ENCODE results near the gene CNOT1.
"Not testable (repeated sequence)": the region's sequence is repeated elsewhere in the genome, so short reads cannot be mapped to it uniquely, and the experiment has no call there.

The CNOT1 gene

DNA sequence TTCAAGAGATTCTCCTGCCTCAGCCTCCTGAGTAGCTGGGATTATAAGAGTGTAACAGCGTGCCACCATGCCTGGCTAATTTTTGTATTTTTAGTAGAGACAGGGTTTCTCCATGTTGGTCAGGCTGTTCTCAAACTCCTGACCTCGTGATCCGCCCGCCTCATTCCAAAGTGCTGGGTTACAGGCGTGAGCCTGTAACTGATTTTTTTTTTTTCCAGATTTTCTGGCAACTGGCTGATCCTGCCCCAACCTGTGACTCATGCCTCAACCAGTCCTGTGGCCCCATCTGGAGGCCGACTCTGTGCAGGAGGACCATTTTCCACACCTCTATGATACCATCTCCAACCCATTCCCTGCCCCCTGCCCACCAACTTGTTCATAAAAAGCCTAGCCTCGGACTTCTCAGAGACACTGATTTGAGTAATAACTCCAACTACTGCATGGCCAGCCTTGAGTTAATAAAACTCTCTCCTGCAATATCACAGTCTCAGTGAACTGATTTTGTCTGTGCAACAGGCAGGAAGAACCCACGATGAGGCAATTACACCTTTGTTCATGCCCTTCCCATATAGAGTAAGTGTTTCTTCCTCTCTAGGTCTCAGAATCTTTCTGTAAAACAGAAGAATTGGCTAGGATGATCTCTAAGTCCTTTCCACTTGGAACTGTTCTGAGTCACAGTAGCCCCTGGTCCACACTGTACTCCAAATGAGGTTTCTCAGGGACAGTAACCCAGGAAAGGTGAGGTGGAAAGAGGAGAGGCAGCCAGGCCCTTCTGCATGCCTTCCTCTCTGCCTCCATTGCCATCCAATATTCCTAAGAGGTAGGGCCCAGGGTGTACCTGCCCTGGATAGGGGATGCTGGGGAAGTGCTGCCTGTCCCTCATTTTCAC, 8.8 kb upstream of the CNOT1 start:
- DNase-seq (ENCODE audit: low spot score), result peak; percentile 58

DNA sequence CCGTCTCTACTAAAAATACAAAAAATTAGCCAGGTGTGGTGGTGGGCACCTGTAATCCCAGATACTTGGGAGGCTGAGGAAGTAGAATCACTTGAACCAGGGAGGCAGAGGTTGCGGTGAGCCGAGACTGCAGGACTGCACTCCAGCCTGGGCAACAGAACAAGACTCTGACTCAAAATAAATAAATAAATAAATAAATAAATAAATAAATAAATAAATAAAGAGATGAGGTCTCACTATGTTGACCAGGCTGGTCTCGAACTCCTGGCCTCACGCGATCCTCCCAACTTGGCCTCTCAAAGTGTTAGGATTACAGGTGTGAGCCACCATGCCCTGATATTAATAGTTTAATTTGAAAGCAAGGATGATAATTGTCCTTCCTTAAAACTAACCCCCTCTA, 7.4 kb upstream of the CNOT1 start:
- not testable (repeated sequence) for DNase-seq (ENCODE audit: low spot score)

DNA sequence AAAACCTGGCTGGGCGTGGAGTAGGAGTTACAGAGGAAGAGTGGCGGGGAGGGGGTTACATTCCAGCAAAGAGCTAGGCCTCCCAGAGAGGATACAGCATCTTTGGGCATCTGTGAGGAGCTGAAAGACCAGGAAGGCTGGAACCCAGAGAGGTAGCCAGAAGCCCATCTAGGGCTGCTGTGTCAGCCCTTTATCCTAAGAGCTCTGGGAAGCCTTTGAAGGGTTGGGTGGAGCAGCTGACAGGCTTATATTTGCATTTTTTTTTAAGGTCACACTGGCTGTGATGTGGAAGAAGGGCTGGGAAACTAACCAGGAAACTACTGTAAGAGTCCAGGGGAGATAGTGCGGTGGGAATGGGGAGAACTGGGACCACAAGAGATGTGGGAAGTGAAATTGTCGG, 6.8 kb upstream of the CNOT1 start:
- DNase-seq (ENCODE audit: low spot score), result no peak

DNA sequence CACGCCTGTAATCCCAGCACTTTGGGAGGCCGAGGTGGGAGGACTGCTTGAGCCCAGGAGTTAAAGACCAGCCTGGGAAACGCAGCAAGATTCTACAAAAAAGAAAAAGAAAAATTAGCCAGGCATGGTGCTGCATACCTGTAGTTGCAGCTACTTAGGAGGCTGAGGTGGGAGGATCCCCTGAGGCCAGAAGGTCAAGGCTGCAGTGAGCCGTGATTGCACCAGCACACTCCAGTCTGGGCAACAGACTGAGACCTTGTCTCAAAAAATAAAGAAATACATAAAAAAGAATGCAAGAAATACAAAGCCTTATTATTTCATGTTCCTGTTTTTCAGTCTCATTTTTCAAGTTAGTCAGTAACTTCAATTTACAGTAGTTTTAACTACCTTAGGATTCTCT, 5.9 kb upstream of the CNOT1 start:
- DNase-seq (ENCODE audit: low spot score), result no peak

DNA sequence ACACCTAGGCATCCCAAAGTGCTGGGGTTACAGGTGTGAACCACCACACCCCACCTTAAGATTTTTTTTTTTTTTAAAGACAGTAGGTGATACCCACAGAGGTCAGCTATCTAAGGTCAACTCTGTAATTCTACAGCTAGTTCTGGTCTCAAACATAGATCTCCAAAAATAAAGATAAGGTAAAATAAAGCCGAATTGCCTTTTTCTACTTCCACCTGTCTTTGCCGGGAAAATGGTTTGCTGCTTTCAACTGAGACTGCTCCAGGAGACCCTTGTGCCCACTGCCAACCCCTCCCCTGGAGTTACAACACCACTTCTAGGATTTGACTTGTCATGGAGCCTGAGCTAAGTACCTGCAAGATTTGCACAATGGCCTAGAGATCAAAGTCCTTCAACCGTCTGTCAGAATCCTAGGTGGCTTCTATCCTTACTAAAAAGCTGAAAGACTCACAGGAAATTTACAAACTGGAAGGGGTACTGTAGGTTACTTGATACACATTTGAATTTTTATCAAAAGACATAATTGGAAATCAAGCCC, 4.7 kb upstream of the CNOT1 start:
- no peak for DNase-seq (ENCODE audit: low spot score)

DNA sequence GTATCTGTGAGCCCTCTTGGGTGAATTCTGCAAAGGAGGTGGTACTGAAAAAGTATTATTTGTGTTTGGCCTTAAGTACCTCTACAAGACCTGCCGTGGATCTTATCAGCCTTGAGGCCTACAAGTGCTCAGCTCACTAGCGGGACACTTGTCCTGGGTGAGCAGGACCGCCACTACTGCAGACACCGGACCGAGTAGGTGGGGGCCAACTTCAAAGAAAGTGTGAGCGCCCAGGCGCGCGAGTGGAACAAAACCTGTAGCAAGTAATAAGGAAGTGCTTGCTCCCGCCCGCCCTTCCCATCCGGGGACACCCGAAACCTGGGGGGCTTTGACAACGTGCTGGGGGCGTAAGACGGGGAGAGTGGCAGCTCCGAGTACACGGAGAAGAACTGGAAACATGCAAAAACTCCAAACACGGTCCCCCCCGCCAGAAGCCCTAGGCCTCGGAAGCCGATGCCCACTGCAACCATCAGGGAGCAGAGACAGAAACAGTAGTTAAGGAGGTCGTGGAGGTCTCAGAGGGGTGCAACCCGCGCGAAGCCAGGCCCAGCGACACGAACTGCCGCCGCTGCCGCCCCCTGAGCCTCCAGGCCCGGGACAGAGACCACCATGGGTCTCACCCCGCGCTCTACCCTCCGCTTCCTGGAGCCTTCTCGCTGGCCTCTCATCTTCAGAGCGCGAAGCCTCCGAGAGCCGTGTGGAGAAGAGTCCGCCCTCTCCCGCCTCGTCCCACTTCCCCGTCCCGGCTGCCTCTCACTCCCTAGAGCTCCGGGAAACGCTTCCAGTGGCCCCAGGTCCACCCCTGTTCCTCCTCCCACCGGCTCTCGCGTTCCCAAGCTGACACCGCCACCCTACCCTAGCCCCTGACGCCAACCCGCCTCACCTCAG, 537 bp downstream of the CNOT1 start:
- DNase-seq (ENCODE audit: low spot score), result peak; percentile 15

DNA sequence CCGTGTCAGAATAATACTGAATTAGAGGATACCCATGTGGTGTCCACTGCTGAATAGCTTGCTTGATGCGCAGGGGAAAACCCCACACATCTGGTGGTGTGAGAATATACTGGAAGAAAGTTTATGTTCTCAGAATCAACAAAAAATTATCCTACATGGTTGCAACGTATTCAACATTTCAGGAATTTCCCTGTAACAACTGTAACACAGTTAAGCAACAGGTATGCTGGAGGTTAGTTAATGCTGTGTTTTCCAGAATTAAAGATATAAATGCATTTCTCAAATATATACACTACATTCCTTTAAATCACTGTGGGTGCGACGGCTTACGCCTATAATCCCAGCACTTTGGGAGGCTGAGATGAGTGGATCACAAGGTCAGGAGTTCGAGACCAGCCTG, 5.4 kb downstream of the CNOT1 start:
- no peak for DNase-seq (ENCODE audit: low spot score)

DNA sequence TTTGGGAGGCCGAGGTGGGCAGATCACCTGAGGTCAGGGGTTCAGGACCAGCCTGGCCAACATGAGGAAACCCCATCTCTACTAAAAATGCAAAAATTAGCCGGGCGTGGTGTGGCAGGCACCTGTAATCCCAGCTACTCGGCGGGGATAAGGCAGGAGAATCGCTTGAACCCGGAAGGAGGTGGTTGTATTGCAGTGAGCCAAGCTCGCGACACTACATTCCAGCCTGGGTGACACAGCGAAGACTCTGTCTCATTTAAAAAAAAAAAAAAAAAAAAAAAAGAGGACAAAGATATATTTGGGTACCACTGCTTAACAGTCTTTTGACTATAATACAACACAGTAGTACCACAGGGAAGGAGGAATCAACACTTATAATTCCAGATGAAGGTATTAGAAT, 9.2 kb downstream of the CNOT1 start:
- DNase-seq (ENCODE audit: low spot score), result no peak

DNA sequence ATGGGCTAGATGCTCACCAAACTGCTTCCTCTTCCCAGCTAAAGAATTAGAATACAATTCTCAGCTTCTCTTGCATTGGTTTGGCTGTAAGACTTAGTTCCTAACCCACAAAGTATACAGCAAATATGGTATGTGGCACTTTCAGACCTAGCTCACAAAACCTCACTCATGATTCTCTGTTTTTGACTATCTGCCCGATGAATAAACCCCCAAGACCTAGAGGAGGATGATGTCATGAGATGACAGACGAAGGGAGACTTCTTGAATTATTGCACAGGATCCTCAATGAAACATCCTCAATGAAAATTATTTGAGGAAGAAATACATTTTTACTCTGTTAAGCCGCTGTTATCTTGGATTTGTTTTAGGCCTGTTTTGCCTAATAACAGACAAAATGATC, 14.3 kb downstream of the CNOT1 start:
- DNase-seq (ENCODE audit: low spot score), result no peak

DNA sequence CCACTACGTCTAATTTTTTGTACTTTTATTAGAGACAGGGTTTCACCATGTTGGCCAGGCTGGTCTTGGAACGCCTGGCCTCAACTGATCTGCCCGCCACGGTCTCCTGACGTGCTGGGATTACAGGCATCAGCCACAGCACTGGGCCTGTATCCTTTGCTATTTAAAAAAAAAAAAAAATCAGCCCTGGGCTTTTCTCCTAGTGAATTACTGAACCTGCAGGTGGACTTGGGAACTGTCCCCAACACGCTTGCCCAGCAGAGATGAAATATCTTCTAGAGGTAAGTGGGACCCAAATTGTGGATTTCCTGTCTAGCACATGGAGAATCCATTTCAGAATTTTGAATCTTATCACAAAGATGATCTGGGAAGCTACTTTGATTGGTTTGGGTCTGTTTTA, 14.8 kb downstream of the CNOT1 start:
- DNase-seq (ENCODE audit: low spot score), result no peak

DNA sequence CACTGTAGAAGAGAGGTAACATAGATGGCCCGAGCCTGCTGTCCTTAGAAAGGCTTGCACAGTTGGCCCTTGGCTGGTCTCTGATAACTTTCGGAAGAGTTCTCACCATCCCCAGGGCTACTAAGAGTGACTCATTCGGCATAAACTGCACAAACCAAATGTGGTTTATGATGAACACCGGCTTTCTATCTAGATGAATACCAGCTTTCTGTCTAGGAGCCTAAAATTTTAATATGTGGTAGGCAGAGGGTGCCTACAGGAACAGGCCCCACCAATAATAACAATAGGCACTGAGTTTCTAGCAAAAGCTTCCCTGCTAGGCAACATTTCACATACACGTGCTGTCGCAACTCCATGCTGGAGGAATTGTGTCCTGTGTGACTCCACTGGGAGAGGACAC, 15.4 kb downstream of the CNOT1 start:
- DNase-seq (ENCODE audit: low spot score), result no peak

DNA sequence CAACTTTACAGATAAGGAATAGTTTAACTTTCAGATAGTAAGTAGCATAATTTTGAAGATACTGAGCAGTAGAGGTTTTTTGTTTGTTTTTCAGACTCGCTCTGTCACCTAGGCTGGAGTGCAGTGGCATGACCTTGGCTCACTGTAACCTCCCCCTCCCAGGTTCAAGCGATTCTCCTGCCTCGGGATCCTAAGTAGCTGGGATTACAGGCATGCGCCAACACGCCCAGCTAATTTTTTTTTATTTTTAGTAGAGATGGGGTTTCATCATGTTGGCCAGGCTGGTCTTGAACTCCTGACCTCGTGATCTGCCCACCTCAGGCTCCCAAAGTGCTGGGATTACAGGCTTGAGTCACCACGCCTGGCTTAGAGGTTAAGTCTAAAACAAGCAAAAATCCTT, 16.7 kb downstream of the CNOT1 start:
- not testable (repeated sequence) for DNase-seq (ENCODE audit: low spot score)

DNA sequence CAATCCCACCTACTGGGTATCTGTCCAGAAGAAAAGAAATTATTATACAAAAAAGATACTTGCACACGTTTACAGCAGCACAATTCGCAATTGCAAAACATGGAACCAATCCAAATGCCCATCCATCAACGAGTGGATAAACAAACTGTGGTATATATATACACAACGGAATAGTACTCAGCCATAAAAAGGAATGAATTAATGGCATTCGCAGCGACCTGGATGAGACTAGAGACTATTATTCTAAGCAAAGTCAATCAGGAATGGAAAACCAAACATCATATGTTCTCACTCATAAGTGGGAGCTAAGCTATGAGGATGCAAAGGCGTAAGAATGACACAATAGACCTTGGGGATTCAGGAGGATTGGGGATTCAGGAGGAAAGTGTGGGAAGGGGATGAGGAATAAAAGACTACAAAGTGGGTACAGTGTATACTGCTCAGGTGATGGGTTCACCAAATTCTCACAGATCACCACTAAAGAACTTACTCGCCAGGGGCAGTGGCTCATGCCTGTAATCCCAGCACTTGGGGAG, 21.0 kb downstream of the CNOT1 start:
- DNase-seq (ENCODE audit: low spot score), result no peak

DNA sequence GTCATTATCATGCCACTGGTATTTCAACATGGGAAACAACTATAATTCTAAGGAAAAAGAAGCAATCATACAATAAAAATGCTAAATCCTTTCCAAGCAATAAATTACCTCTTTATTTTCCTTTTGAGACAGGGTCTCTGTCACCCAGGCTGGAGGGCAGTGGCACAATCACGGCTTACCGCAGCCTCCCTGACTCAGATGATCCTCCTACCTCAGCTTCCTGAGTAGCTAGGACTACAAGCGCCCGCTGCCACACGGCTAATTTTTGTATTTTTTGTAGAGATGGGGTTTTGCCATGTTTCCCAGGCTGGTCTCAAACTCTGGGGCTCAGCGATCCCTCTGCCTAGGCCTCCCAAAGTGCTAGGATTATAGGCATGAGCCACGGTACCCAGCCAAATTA, 24.1 kb downstream of the CNOT1 start:
- DNase-seq (ENCODE audit: low spot score), result no peak

DNA sequence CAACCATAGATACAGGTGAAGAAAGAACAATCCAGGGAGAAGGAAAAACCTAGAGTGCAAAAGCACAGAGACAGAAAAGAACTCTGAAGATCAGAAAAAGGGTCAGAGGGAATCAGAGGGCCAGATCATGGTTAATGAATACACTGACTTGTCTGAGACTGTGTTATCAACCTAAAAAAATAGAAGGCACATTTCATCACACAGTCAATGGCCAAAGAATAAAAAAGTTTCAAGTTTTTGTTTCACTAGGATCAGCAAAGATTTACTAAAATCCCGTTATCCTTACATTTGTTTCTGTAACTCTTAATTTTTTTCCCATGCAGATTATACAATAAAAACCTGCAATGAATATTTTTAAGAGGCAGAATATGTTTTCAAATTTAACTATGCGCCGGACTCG, 38.5 kb downstream of the CNOT1 start:
- DNase-seq (ENCODE audit: low spot score), result no peak

DNA sequence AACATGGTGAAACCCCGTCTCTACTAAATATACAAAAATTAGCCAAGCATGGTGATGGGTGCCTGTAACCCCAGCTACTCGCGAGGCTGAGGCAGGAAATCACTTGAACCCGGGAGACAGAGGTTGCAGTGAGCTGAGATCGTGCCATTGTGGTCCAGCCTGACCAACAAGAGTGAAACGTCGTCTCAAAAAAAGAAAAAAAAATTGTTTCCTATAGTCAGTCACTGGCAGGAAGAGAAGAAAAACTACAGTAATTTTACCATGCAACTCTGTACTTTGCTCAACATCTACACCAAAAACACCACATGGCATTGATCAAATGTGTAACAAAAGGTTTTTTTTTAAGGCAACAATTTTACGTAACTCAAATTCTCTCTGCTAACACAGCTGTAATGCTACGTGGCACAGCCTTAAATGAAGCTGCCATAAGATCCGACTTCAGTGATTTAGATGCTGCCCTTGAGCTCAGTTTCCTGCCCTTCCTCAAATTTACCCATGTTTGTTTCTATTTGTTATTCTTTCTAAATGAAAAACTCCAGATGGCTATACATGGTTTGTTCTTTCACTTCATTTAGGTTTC, 40.2 kb downstream of the CNOT1 start:
- no peak for DNase-seq (ENCODE audit: low spot score)

DNA sequence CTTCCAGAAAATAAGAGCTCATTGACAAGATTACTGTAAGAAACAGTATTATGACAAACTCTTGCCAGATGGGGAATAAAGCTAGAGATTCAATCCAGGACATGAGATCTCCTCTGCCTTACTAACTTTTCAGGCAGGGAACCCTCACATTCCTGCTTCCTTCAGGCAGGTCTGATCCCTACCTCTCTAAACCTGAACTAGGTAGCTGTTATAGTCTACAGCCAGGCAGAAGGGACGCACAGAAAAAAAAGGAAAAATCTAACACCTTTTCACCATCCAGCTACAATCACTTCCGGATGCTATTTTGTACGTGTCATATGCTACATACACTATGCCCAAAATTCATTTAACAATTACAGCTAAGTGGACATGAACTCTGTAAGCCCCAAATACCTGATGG, 41.2 kb downstream of the CNOT1 start:
- no peak for DNase-seq (ENCODE audit: low spot score)

DNA sequence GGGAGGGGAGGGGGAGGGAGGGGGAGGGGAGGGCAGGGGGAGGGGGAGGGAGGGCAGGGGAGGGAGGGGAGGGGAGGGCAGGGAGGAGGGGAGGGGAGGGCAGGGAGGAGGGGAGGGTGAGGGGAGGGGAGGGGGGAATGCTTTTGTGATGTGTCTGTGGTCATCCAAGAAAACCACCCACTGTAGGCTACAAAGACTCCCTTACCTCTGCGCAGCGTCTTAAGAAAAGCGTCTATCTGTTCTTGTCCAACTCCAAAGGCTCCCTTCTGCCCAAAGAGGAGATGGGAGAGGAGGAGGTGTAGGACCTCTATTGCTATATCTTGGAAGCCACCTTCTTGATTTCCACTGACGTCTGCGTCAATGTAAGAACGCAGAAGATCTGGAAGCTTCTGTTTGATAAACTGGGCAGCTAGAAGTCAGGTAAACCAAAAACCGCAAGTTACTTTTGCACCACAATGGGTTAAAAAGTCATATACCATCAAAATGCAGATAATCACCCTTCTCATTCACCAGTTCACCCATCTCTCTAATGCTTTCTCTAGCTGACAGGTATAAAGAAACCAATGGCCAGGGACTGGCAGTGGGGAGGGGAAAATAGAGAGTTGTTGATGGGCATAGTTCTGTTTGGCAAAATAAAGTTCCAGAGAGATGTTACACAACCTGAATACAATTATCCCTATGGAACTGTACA, 43.1 kb downstream of the CNOT1 start:
- DNase-seq (ENCODE audit: low spot score), result no peak

DNA sequence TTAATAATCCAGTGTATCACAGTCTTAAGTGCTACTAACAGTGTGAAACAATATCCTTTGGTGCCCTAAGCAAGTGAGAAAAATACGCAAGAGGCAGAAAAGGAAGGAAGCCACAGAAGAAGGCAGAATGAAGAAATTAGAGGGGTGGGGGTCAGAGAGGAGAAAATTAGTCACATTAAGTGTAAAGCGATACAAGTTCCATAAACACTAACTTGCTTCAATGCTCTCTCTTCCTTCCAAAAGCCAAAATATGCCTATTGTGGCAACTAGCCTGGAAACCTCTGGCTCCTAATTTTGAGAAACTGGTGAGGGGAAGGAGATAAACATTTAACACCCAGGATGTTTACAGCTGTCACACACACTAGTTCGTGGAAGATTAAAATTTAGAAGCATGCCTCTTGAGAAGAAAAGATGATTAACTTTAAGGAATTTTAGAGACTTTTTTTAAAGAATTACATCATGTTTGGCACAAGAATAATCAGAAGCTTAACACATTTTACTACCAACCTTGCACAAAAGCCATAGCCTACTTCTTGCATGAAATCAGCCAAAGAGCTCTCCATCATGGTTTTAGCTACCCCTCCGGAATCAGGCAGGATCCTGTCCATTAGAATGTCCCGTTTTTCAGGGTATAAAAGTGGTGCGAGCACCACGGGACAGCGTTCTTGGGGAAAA, 44.7 kb downstream of the CNOT1 start:
- DNase-seq (ENCODE audit: low spot score), result no peak

DNA sequence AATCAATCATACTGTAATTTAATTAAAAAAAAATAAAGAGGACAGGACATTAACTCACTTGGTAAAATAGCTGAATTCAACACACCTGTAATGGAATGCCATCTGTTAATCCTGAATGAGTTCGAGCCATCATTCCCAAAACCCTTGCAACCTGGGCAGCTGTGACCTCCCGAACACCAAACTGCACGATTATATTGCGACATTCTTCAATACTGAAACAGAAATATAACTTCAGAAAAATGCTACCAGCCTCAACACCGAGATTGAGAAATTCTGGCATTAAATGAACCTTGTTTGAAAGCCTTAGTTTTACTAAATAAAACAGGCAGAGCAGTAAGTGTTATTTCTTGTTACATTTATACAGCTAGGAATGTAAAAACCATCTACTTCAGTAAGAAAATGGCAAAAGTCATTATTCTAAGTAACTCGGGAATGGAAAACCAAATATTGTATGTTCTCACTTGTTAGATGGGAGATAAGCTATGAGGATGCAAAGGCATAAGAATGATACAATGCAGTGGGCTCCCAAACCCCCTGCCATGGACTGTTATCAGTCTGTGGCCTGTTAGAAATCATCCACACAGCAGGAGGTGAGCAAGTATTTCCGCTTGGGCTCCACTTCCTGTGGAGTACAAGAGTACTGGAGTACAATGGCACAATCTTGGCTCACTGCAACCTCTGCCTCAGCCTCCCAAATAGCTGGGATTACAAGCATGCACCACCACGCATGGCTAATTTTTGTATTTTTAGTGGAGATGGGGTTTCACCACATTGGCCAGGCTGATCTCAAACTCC, 46.5 kb downstream of the CNOT1 start:
- no peak for DNase-seq (ENCODE audit: low spot score)
